ENCODE data around the gene IL18BP.

The IL18BP gene

GRCh38 chr11:72014761-72015320 is 16.1 kb downstream of the IL18BP start:
- no peaks in the 10 kb centered on the region for H3K27me3 ChIP-seq (ENCODE audit: control insufficient read depth in 1 of 2, insufficient read depth in 2 of 2, low read length in 2 of 2)
- H3K9ac ChIP-seq (ENCODE audit: low read length): no peak overlapping the region
- H3K36me3 ChIP-seq (ENCODE audit: insufficient read depth, low read length): peaks cover 99% of the 10 kb centered on the region
- H3K4me1 ChIP-seq (ENCODE audit: insufficient read depth, low read length): peaks cover 45% of the 10 kb centered on the region
- no peaks in the 10 kb centered on the region for H3K9me3 ChIP-seq (ENCODE audit: low read length)
- peak overlapping the region; percentile 27 for H3K27ac ChIP-seq (ENCODE audit: low read depth, low read length)
- no peak overlapping the region for H3K4me3 ChIP-seq (ENCODE audit: low read depth in 1 of 2, low read length in 2 of 2)

- Histone ChIP-seq H3K27me3 (ENCODE audit: control insufficient read depth in 1 of 2, insufficient read depth in 2 of 2, low read length in 2 of 2) (no peaks in the 10 kb centered on the region), H3K9me3 (ENCODE audit: low read length) (no peaks in the 10 kb centered on the region), H3K4me1 (ENCODE audit: insufficient read depth, low read length) (peaks cover 45% of the 10 kb centered on the region), H3K36me3 (ENCODE audit: insufficient read depth, low read length) (peaks cover 99% of the 10 kb centered on the region), H3K27ac (ENCODE audit: low read depth, low read length) (no peak overlapping the region), H3K9ac (ENCODE audit: low read length) (no peak overlapping the region), H3K4me3 (ENCODE audit: low read depth in 1 of 2, low read length in 2 of 2) (no peak overlapping the region)
These were observed 16.9 kb downstream of the IL18BP start for GRCh38 chr11:72015511-72016061.

- H3K36me3 ChIP-seq (ENCODE audit: insufficient read depth, low read length): peaks cover 99% of the 10 kb centered on the region
- no peak overlapping the region for H3K4me3 ChIP-seq (ENCODE audit: low read depth in 1 of 2, low read length in 2 of 2)
- no peak overlapping the region for H3K9ac ChIP-seq (ENCODE audit: low read length)
- H3K27ac ChIP-seq (ENCODE audit: low read depth, low read length): no peak overlapping the region
- no peaks in the 10 kb centered on the region for H3K9me3 ChIP-seq (ENCODE audit: low read length)
- peaks cover 26% of the 10 kb centered on the region for H3K4me1 ChIP-seq (ENCODE audit: insufficient read depth, low read length)
- no peaks in the 10 kb centered on the region for H3K27me3 ChIP-seq (ENCODE audit: control insufficient read depth in 1 of 2, insufficient read depth in 2 of 2, low read length in 2 of 2)
These were observed 19.5 kb downstream of the IL18BP start for GRCh38 chr11:72018171-72018570.

- Histone ChIP-seq H3K4me1 (ENCODE audit: insufficient read depth, low read length) (peaks cover 46% of the 10 kb centered on the region), H3K9me3 (ENCODE audit: low read length) (no peaks in the 10 kb centered on the region), H3K36me3 (ENCODE audit: insufficient read depth, low read length) (peaks cover 91% of the 10 kb centered on the region), H3K27ac (ENCODE audit: low read depth, low read length) (peak overlapping the region; percentile 7), H3K9ac (ENCODE audit: low read length) (no peak overlapping the region), H3K4me3 (ENCODE audit: low read depth in 1 of 2, low read length in 2 of 2) (no peak overlapping the region), H3K27me3 (ENCODE audit: control insufficient read depth in 1 of 2, insufficient read depth in 2 of 2, low read length in 2 of 2) (no peaks in the 10 kb centered on the region)
These were observed 24.6 kb downstream of the IL18BP start for GRCh38 chr11:72023335-72023734.

- Histone ChIP-seq H3K27ac (ENCODE audit: low read depth, low read length) (peak overlapping the region; percentile 59), H3K4me3 (ENCODE audit: low read depth in 1 of 2, low read length in 2 of 2) (no peak overlapping the region), H3K36me3 (ENCODE audit: insufficient read depth, low read length) (peaks cover 91% of the 10 kb centered on the region), H3K9me3 (ENCODE audit: low read length) (no peaks in the 10 kb centered on the region), H3K9ac (ENCODE audit: low read length) (no peak overlapping the region), H3K4me1 (ENCODE audit: insufficient read depth, low read length) (peaks cover 51% of the 10 kb centered on the region), H3K27me3 (ENCODE audit: control insufficient read depth in 1 of 2, insufficient read depth in 2 of 2, low read length in 2 of 2) (no peaks in the 10 kb centered on the region)
These were observed 25.5 kb downstream of the IL18BP start for GRCh38 chr11:72024069-72024754.

- no peaks in the 10 kb centered on the region for H3K9me3 ChIP-seq (ENCODE audit: low read length)
- no peak overlapping the region for H3K4me3 ChIP-seq (ENCODE audit: low read depth in 1 of 2, low read length in 2 of 2)
- H3K4me1 ChIP-seq (ENCODE audit: insufficient read depth, low read length): peaks cover 66% of the 10 kb centered on the region
- no peak overlapping the region for H3K9ac ChIP-seq (ENCODE audit: low read length)
- no peaks in the 10 kb centered on the region for H3K27me3 ChIP-seq (ENCODE audit: control insufficient read depth in 1 of 2, insufficient read depth in 2 of 2, low read length in 2 of 2)
- H3K36me3 ChIP-seq (ENCODE audit: insufficient read depth, low read length): peaks cover 75% of the 10 kb centered on the region
- no peak overlapping the region for H3K27ac ChIP-seq (ENCODE audit: low read depth, low read length)
These were observed 27.4 kb downstream of the IL18BP start for GRCh38 chr11:72026090-72026489.

- H3K36me3 ChIP-seq (ENCODE audit: insufficient read depth, low read length): peaks cover 50% of the 10 kb centered on the region
- peaks cover 54% of the 10 kb centered on the region for H3K4me1 ChIP-seq (ENCODE audit: insufficient read depth, low read length)
- H3K9ac ChIP-seq (ENCODE audit: low read length): no peak overlapping the region
- no peaks in the 10 kb centered on the region for H3K27me3 ChIP-seq (ENCODE audit: control insufficient read depth in 1 of 2, insufficient read depth in 2 of 2, low read length in 2 of 2)
- no peak overlapping the region for H3K27ac ChIP-seq (ENCODE audit: low read depth, low read length)
- H3K4me3 ChIP-seq (ENCODE audit: low read depth in 1 of 2, low read length in 2 of 2): no peak overlapping the region
- no peaks in the 10 kb centered on the region for H3K9me3 ChIP-seq (ENCODE audit: low read length)
These were observed 31.9 kb downstream of the IL18BP start for GRCh38 chr11:72030472-72031045.

- no peak overlapping the region for H3K27ac ChIP-seq (ENCODE audit: low read depth, low read length)
These were observed 38.0 kb downstream of the IL18BP start for GRCh38 chr11:72036687-72037086.

GRCh38 chr11:72037554-72038311 is 39.0 kb downstream of the IL18BP start:
- no peaks in the 10 kb centered on the region for H3K9me3 ChIP-seq (ENCODE audit: low read length)
- peaks cover 22% of the 10 kb centered on the region for H3K36me3 ChIP-seq (ENCODE audit: insufficient read depth, low read length)
- H3K27me3 ChIP-seq (ENCODE audit: control insufficient read depth in 1 of 2, insufficient read depth in 2 of 2, low read length in 2 of 2): no peaks in the 10 kb centered on the region
- peak overlapping the region; percentile 95 for H3K27ac ChIP-seq (ENCODE audit: low read depth, low read length)
- H3K4me3 ChIP-seq (ENCODE audit: low read depth in 1 of 2, low read length in 2 of 2): peak overlapping the region in 1 of 2 donors; percentile 93
- peaks cover 39% of the 10 kb centered on the region for H3K4me1 ChIP-seq (ENCODE audit: insufficient read depth, low read length)
- peak overlapping the region; percentile 6 for H3K9ac ChIP-seq (ENCODE audit: low read length)

More at GRCh38 chr11:72036687-72037086, 38.0 kb downstream of the IL18BP start:
- Histone ChIP-seq H3K36me3 (ENCODE audit: insufficient read depth, low read length) (peaks cover 22% of the 10 kb centered on the region), H3K9me3 (ENCODE audit: low read length) (no peaks in the 10 kb centered on the region), H3K4me1 (ENCODE audit: insufficient read depth, low read length) (peaks cover 34% of the 10 kb centered on the region), H3K4me3 (ENCODE audit: low read depth in 1 of 2, low read length in 2 of 2) (peak overlapping the region in 1 of 2 donors; percentile 17), H3K27me3 (ENCODE audit: control insufficient read depth in 1 of 2, insufficient read depth in 2 of 2, low read length in 2 of 2) (no peaks in the 10 kb centered on the region), H3K9ac (ENCODE audit: low read length) (no peak overlapping the region)

GRCh38 chr11:72038491-72038890 is 39.8 kb downstream of the IL18BP start:
- H3K9me3 ChIP-seq (ENCODE audit: low read length): no peaks in the 10 kb centered on the region
- H3K4me1 ChIP-seq (ENCODE audit: insufficient read depth, low read length): peaks cover 46% of the 10 kb centered on the region
- H3K9ac ChIP-seq (ENCODE audit: low read length): peak overlapping the region; percentile 95

More at GRCh38 chr11:72038491-72038890, 39.8 kb downstream of the IL18BP start:
- peaks cover 18% of the 10 kb centered on the region for H3K36me3 ChIP-seq (ENCODE audit: insufficient read depth, low read length)
- no peaks in the 10 kb centered on the region for H3K27me3 ChIP-seq (ENCODE audit: control insufficient read depth in 1 of 2, insufficient read depth in 2 of 2, low read length in 2 of 2)
- H3K27ac ChIP-seq (ENCODE audit: low read depth, low read length): peak overlapping the region; percentile 95
- peak overlapping the region; percentile 37 to 93 for H3K4me3 ChIP-seq (ENCODE audit: low read depth in 1 of 2, low read length in 2 of 2)
